SU-DHL-6 (cell line): ENCODE data around the gene CEP104.

ENCODE experiments used
- H2AFZ ChIP-seq: fragments of 200-600 bp; sonication (generic); 2 replicates; pipeline ENCODE4 v1.6.1; 2014; ENCODE audit warnings: low read depth, mild to moderate bottlenecking, moderate library complexity, mixed read lengths, antibody characterized with exemption, low read length; ENCODE audit not compliant: severe bottlenecking
- H3F3A ChIP-seq: fragments of 200-600 bp; shearing (Covaris generic); 2 replicates; pipeline ENCODE4 v1.6.0; 2016; ENCODE audit warnings: antibody characterized with exemption, mild to moderate bottlenecking; ENCODE audit not compliant: insufficient read depth
- H3K27ac ChIP-seq: fragments of 200-600 bp; sonication (generic); 2 replicates; pipeline ENCODE4 v1.5.1; 2016; ENCODE audit warnings: low read depth, mild to moderate bottlenecking, low read length, moderate library complexity, mixed read lengths
- H3K27me3 ChIP-seq: fragments of 200-600 bp; sonication (generic), shearing (Covaris generic); 2 replicates; pipeline ENCODE4 v1.6.0; 2014; ENCODE audit warnings: mild to moderate bottlenecking, low read length
- H3K36me3 ChIP-seq: fragments of 200-600 bp; sonication (generic); 2 replicates; pipeline ENCODE4 v1.6.1; 2014; ENCODE audit warnings: mild to moderate bottlenecking, low read length, mixed read lengths
- H3K4me2 ChIP-seq: fragments of 300-600, 200-600 bp; shearing (Covaris generic), sonication (generic); 2 replicates; pipeline ENCODE4 v1.6.0; 2014; ENCODE audit warnings: low read length, low read depth, mild to moderate bottlenecking; ENCODE audit not compliant: poor library complexity, severe bottlenecking
- H3K4me3 ChIP-seq: fragments of 200-600 bp; sonication (generic); 2 replicates; pipeline ENCODE4 v1.5.1; 2014; ENCODE audit warnings: antibody characterized with exemption, low read length, mild to moderate bottlenecking, mixed read lengths; ENCODE audit not compliant: insufficient read depth, poor library complexity, severe bottlenecking
- H3K79me2 ChIP-seq: fragments of 200-600 bp; sonication (generic); 2 replicates; pipeline ENCODE4 v1.6.1; 2014; ENCODE audit warnings: mild to moderate bottlenecking, low read length, moderate library complexity; ENCODE audit not compliant: insufficient read depth
- H3K9ac ChIP-seq: fragments of 200-600 bp; sonication (generic); 2 replicates; pipeline ENCODE4 v1.7.0; 2014; ENCODE audit warnings: mild to moderate bottlenecking, low read length
- H3K9me2 ChIP-seq: fragments of 200-600 bp; sonication (generic); replicated peaks from 2 replicates; pipeline ENCODE4 v1.6.1; 2014; ENCODE audit warnings: low read length; ENCODE audit not compliant: insufficient read depth
- H3K9me3 ChIP-seq: fragments of 200-600 bp; sonication (generic); 2 replicates; pipeline ENCODE4 v1.6.1; 2014; ENCODE audit warnings: low read length, mixed read lengths; ENCODE audit not compliant: insufficient read depth
- H4K20me1 ChIP-seq: fragments of 200-600 bp; sonication (generic); 2 replicates; pipeline ENCODE4 v1.6.1; 2014; ENCODE audit warnings: low read depth, mild to moderate bottlenecking, antibody characterized with exemption, low read length, moderate library complexity, mixed read lengths
- CTCF ChIP-seq: fragments of 200-600 bp; sonication (generic); IDR thresholded peaks from one replicate; pipeline ENCODE4 v1.5.1; 2017; ENCODE audit warnings: antibody characterized with exemption, mild to moderate bottlenecking, low read length, moderate library complexity; ENCODE audit not compliant: insufficient read depth, poor library complexity, severe bottlenecking
- EZH2phosphoT487 ChIP-seq: fragments of 200-600 bp; sonication (generic), shearing (Covaris generic); conservative IDR thresholded peaks from 2 replicates; pipeline ENCODE4 v1.6.1; 2018; ENCODE audit warnings: mild to moderate bottlenecking, antibody characterized with exemption, low read length, moderate library complexity, mixed read lengths

Gene CEP104

GRCh38 chr1:3790952-3791351, 66.1 kb downstream of the CEP104 start:
- Histone ChIP-seq H3K9ac (no peak overlapping the region), H3K36me3 (no peaks in the 10 kb centered on the region), H2AFZ (no peak overlapping the region), H3K4me3 (no peak overlapping the region), H3K27me3 (no peaks in the 10 kb centered on the region), H3K9me3 (no peaks in the 10 kb centered on the region), H3K79me2 (peaks cover 15% of the 10 kb centered on the region; the same call in 1 of the 2 replicates), H3K4me2 (no peak overlapping the region), H4K20me1 (no peaks in the 10 kb centered on the region), H3K27ac (no peak overlapping the region), H3K9me2 (no peaks in the 10 kb centered on the region), H3F3A (no peaks in the 10 kb centered on the region)
- no peak for TF ChIP-seq CTCF
- no peak for TF ChIP-seq EZH2phosphoT487

GRCh38 chr1:3790500-3790923, 66.5 kb downstream of the CEP104 start:
- TF ChIP-seq EZH2phosphoT487 (no peak), CTCF (no peak)
- peaks cover 13% of the 10 kb centered on the region; the same call in 1 of the 2 replicates for H3K79me2 ChIP-seq

GRCh38 chr1:3789421-3790300, 67.3 kb downstream of the CEP104 start:
- TF ChIP-seq CTCF (no peak), EZH2phosphoT487 (no peak)
- no peaks in the 10 kb centered on the region for H3K9me2 ChIP-seq
- no peak overlapping the region for H3K27ac ChIP-seq
- H3K79me2 ChIP-seq, result peaks cover 5% of the 10 kb centered on the region; the same call in 1 of the 2 replicates
- H3K4me2 ChIP-seq, result no peak overlapping the region
- no peaks in the 10 kb centered on the region for H3K9me3 ChIP-seq
- H2AFZ ChIP-seq, result no peak overlapping the region
- H3K4me3 ChIP-seq, result no peak overlapping the region
- H3K9ac ChIP-seq, result no peak overlapping the region
- H3F3A ChIP-seq, result no peaks in the 10 kb centered on the region
- H3K36me3 ChIP-seq, result no peaks in the 10 kb centered on the region
- no peaks in the 10 kb centered on the region for H4K20me1 ChIP-seq
- no peaks in the 10 kb centered on the region for H3K27me3 ChIP-seq

More at GRCh38 chr1:3790500-3790923, 66.5 kb downstream of the CEP104 start:
- no peaks in the 10 kb centered on the region for H3K9me3 ChIP-seq
- no peaks in the 10 kb centered on the region for H3K9me2 ChIP-seq
- H3K27ac ChIP-seq, result no peak overlapping the region
- H2AFZ ChIP-seq, result no peak overlapping the region
- H3K36me3 ChIP-seq, result no peaks in the 10 kb centered on the region
- no peak overlapping the region for H3K4me3 ChIP-seq
- no peak overlapping the region for H3K4me2 ChIP-seq
- H4K20me1 ChIP-seq, result no peaks in the 10 kb centered on the region
- H3K27me3 ChIP-seq, result no peaks in the 10 kb centered on the region
- no peaks in the 10 kb centered on the region for H3F3A ChIP-seq
- no peak overlapping the region for H3K9ac ChIP-seq
